Smooth muscle cell (in vitro differentiated cells): ENCODE results near the gene PHF14. TPM values are rescaled to one million over a fixed set of nuclear protein-coding genes. Genes with fewer than 3 reads are reported as not detected.

Experiments
- DNase-seq: peaks from one replicate; lab custom pipeline; 2025; ENCODE audit not compliant: unreplicated experiment; lab: John Stamatoyannopoulos, UW
- H2AFZ ChIP-seq: fragments of 200-600 bp; sonication (generic); 2 replicates; pipeline ENCODE4 v1.6.0; 2016; ENCODE audit warnings: antibody characterized with exemption, low read depth, mild to moderate bottlenecking
- H3F3A ChIP-seq: fragments of 200-600 bp; sonication (generic); 2 replicates; pipeline ENCODE4 v1.6.0; 2017; ENCODE audit warnings: antibody characterized with exemption, low read depth
- H3K27ac ChIP-seq: fragments of 200-600 bp; sonication (generic); 2 replicates; pipeline ENCODE4 v1.5.1; 2016; ENCODE audit warnings: low read depth, mild to moderate bottlenecking
- H3K27me3 ChIP-seq: fragments of 200-600 bp; sonication (generic); 2 replicates; pipeline ENCODE4 v1.6.1; 2016; ENCODE audit warnings: low read depth, mild to moderate bottlenecking
- H3K36me3 ChIP-seq: fragments of 200-600 bp; sonication (generic); 2 replicates; pipeline ENCODE4 v1.5.1; 2016; ENCODE audit warnings: low read depth
- H3K4me1 ChIP-seq: fragments of 200-600 bp; sonication (generic); 2 replicates; pipeline ENCODE4 v1.5.1; 2016; ENCODE audit warnings: low read depth
- H3K4me2 ChIP-seq: fragments of 200-600 bp; sonication (generic); 2 replicates; pipeline ENCODE4 v1.6.0; 2016; ENCODE audit warnings: mild to moderate bottlenecking
- H3K4me3 ChIP-seq: fragments of 200-600 bp; sonication (generic); 2 replicates; pipeline ENCODE4 v1.5.1; 2016; ENCODE audit warnings: mild to moderate bottlenecking
- H3K79me2 ChIP-seq: fragments of 200-600 bp; sonication (generic); 2 replicates; pipeline ENCODE4 v1.6.0; 2016; ENCODE audit warnings: low read depth, mild to moderate bottlenecking
- H3K9ac ChIP-seq: fragments of 200-600 bp; sonication (generic); 2 replicates; pipeline ENCODE4 v1.6.0; 2016; ENCODE audit warnings: low read depth
- H3K9me3 ChIP-seq: fragments of 200-600 bp; sonication (generic); replicated peaks from 2 replicates; pipeline ENCODE4 v1.5.1; 2016; ENCODE audit warnings: low read depth
- H4K20me1 ChIP-seq: fragments of 200-600 bp; sonication (generic); 2 replicates; pipeline ENCODE4 v1.6.0; 2016; ENCODE audit warnings: low read depth
- CTCF ChIP-seq: fragments of 200-600 bp; sonication (generic); IDR thresholded peaks from 2 replicates; pipeline ENCODE4 v1.5.1; 2017; ENCODE audit warnings: borderline replicate concordance, mild to moderate bottlenecking, antibody characterized with exemption; ENCODE audit not compliant: insufficient read depth, poor library complexity, severe bottlenecking
- WGBS: methylation state at CpG from one replicate; pipeline ENCODE4 v1.1.7; 2016; ENCODE audit warnings: low lambda C conversion rate; 5-methylcytosine and 5-hydroxymethylcytosine counted together
- polyA plus RNA-seq: library from polyadenylated mRNA; unstranded; fragments of >200 nt; fragmentation: Nextera tagmentation; extraction: Ambion mirVana; gene quantifications from 2 replicates; pipeline ENCODE4 v1.2.1, GENCODE V29; 2016
- total RNA-seq: library from RNA; depleted of rRNA; stranded (reverse); fragments of >200 nt; gene quantifications from 2 replicates; pipeline ENCODE4 v1.2.3, GENCODE V29; 2014

Gene PHF14
- total and polyA plus RNA-seq, 2 experiments from 2014 or later = 13.2 to 29.2 TPM

- Histone ChIP-seq H3K27me3 (no peaks in the 10 kb centered on the region), H3K4me2 (no peak overlapping the region), H3K9ac (no peak overlapping the region), H3K4me3 (no peak overlapping the region), H3F3A (no peaks in the 10 kb centered on the region), H3K9me3 (no peaks in the 10 kb centered on the region), H2AFZ (no peak overlapping the region), H3K4me1 (no peaks in the 10 kb centered on the region), H3K79me2 (no peaks in the 10 kb centered on the region), H3K27ac (no peak overlapping the region), H4K20me1 (no peaks in the 10 kb centered on the region), H3K36me3 (no peaks in the 10 kb centered on the region)
- no peak for DNase-seq
- TF ChIP-seq CTCF = no peak
- 97% methylated on average over 1 of the region's 1 CpG for WGBS
Measured at GRCh38 chr7:11166051-11166450, 192.4 kb downstream of the PHF14 start.

- Histone ChIP-seq H3K36me3 (no peaks in the 10 kb centered on the region), H3K4me2 (no peak overlapping the region), H3K4me3 (no peak overlapping the region), H3K79me2 (no peaks in the 10 kb centered on the region), H3K4me1 (no peaks in the 10 kb centered on the region), H3K9ac (no peak overlapping the region), H3K9me3 (no peaks in the 10 kb centered on the region), H2AFZ (no peak overlapping the region), H3K27ac (no peak overlapping the region), H3F3A (no peaks in the 10 kb centered on the region), H4K20me1 (no peaks in the 10 kb centered on the region), H3K27me3 (no peaks in the 10 kb centered on the region)
- no peak for DNase-seq
- TF ChIP-seq CTCF = no peak
- WGBS = 87% methylated on average over 1 of the region's 1 CpG
Measured at GRCh38 chr7:11168650-11169170, 195.0 kb downstream of the PHF14 start.

- no peak overlapping the region for H3K4me2 ChIP-seq
- no peak for DNase-seq
- H3K9me3 ChIP-seq = no peaks in the 10 kb centered on the region
- H2AFZ ChIP-seq = no peak overlapping the region
- 89% methylated on average over 2 of the region's 2 CpGs for WGBS
- no peak for TF ChIP-seq CTCF
- no peaks in the 10 kb centered on the region for H3K36me3 ChIP-seq
- H3K4me3 ChIP-seq = no peak overlapping the region
- H3K27ac ChIP-seq = no peak overlapping the region
- no peaks in the 10 kb centered on the region for H3K4me1 ChIP-seq
- H4K20me1 ChIP-seq = no peaks in the 10 kb centered on the region
- no peak overlapping the region for H3K9ac ChIP-seq
- H3K27me3 ChIP-seq = no peaks in the 10 kb centered on the region
- no peaks in the 10 kb centered on the region for H3F3A ChIP-seq
- H3K79me2 ChIP-seq = no peaks in the 10 kb centered on the region
Measured at GRCh38 chr7:11170175-11170574, 196.5 kb downstream of the PHF14 start.

- H4K20me1 ChIP-seq = no peaks in the 10 kb centered on the region
- no peaks in the 10 kb centered on the region for H3K9me3 ChIP-seq
- no peaks in the 10 kb centered on the region for H3K27me3 ChIP-seq
- H3K27ac ChIP-seq = no peak overlapping the region
- no peaks in the 10 kb centered on the region for H3K4me1 ChIP-seq
- H3K79me2 ChIP-seq = no peaks in the 10 kb centered on the region
- no peak overlapping the region for H3K9ac ChIP-seq
- no peak overlapping the region for H2AFZ ChIP-seq
- no peak for DNase-seq
- no peak for TF ChIP-seq CTCF
- H3K4me2 ChIP-seq = no peak overlapping the region
- H3F3A ChIP-seq = no peaks in the 10 kb centered on the region
- H3K4me3 ChIP-seq = no peak overlapping the region
- WGBS = 96% methylated on average over 4 of the region's 4 CpGs
- H3K36me3 ChIP-seq = no peaks in the 10 kb centered on the region
Measured at GRCh38 chr7:11170863-11171568, 197.3 kb downstream of the PHF14 start.
